Measurements from ENCODE around the gene POLR2C. TPM values are rescaled to one million over a fixed set of nuclear protein-coding genes. Genes with fewer than 3 reads are reported as not detected.

Gene POLR2C
- total and polyA plus RNA-seq, 4 donors = 60.6 to 81.8 (median 74.1) TPM

GRCh38 chr16:57507136-57508034 lies 44.9 kb downstream of the POLR2C start:
- 45% methylated on average over 12 of the region's 13 CpGs for WGBS (ENCODE audit: insufficient coverage)
- Histone ChIP-seq H3K9me3 (ENCODE audit: control insufficient read depth, insufficient read depth, low read length) (no peaks in the 10 kb centered on the region), H3K27me3 (ENCODE audit: control insufficient read depth, insufficient read depth, low read length) (no peaks in the 10 kb centered on the region), H3K4me1 (ENCODE audit: control insufficient read depth, insufficient read depth, low read length) (peaks cover 35% of the 10 kb centered on the region), H3K36me3 (ENCODE audit: control insufficient read depth, insufficient read depth, low read length) (peaks cover 3% of the 10 kb centered on the region), H3K27ac (ENCODE audit: low read depth, low read length) (no peak overlapping the region), H3K4me3 (ENCODE audit: low read depth, low read length) (no peak overlapping the region)
- peak in 2 of 6 donors; percentile 32 to 54 for DNase-seq (ENCODE audit: low read depth in 4 of 6, low spot score in 6 of 6)

GRCh38 chr16:57508035-57508425 lies 45.6 kb downstream of the POLR2C start:
- Histone ChIP-seq H3K9me3 (ENCODE audit: control insufficient read depth, insufficient read depth, low read length) (no peaks in the 10 kb centered on the region), H3K27ac (ENCODE audit: low read depth, low read length) (no peak overlapping the region), H3K4me1 (ENCODE audit: control insufficient read depth, insufficient read depth, low read length) (peaks cover 35% of the 10 kb centered on the region), H3K36me3 (ENCODE audit: control insufficient read depth, insufficient read depth, low read length) (peaks cover 7% of the 10 kb centered on the region), H3K27me3 (ENCODE audit: control insufficient read depth, insufficient read depth, low read length) (no peaks in the 10 kb centered on the region), H3K4me3 (ENCODE audit: low read depth, low read length) (no peak overlapping the region)
- DNase-seq (ENCODE audit: low read depth in 4 of 6, low spot score in 6 of 6) = no peak
- WGBS (ENCODE audit: insufficient coverage) = 50% methylated on average over 1 of the region's 3 CpGs

GRCh38 chr16:57509231-57509923 lies 46.9 kb downstream of the POLR2C start:
- no peaks in the 10 kb centered on the region for H3K9me3 ChIP-seq (ENCODE audit: control insufficient read depth, insufficient read depth, low read length)
- H3K4me3 ChIP-seq (ENCODE audit: low read depth, low read length) = no peak overlapping the region
- no peak overlapping the region for H3K27ac ChIP-seq (ENCODE audit: low read depth, low read length)
- DNase-seq (ENCODE audit: low read depth in 4 of 6, low spot score in 6 of 6) = no peak
- H3K4me1 ChIP-seq (ENCODE audit: control insufficient read depth, insufficient read depth, low read length) = peaks cover 30% of the 10 kb centered on the region
- no peaks in the 10 kb centered on the region for H3K27me3 ChIP-seq (ENCODE audit: control insufficient read depth, insufficient read depth, low read length)
- peaks cover 7% of the 10 kb centered on the region for H3K36me3 ChIP-seq (ENCODE audit: control insufficient read depth, insufficient read depth, low read length)
- WGBS (ENCODE audit: insufficient coverage) = 64% methylated on average over 8 of the region's 12 CpGs

DNA sequence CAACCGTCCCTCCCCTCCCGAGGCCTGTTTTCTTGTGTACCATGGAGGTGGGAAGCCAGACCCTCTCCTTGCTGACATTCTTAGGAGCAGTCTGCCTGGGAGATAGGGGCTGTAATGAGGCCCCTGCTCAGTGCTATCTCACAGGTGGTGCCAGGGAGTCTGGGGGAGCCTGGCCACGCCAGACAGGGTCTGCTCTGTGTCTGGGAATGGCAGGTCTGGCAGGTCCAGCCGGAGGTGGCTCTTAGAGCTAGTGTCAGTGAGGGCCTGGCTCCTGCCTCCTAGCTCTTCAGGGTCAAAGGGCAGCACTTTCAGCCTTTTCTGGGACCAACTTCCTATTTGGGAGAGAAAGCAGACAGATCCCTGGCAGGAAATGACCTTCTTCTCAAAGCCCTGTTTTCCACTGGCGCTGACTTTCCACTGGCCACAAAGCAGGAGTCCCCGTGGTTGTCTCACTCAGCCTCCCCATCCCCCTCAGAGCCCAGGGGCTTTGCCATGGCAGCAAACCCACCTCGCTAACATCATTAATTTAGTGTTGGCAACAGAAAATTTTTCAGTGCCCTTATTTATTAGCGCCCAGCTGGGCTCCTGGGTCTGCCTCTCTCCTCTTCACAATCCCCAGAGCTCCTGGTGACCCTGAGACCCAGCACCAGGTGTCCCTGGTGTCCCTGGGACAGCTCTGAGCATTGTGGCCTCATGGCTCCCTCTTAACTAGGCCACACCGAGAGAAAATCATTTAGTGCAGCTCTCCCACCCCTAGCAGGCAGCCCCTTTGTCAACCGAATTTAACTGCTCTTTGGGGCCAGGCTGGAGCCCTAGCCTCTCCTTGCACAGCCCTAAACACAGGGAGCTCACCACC lies 47.8 kb downstream of the POLR2C start:
- Histone ChIP-seq H3K4me3 (ENCODE audit: low read depth, low read length) (no peak overlapping the region), H3K9me3 (ENCODE audit: control insufficient read depth, insufficient read depth, low read length) (no peaks in the 10 kb centered on the region), H3K36me3 (ENCODE audit: control insufficient read depth, insufficient read depth, low read length) (peaks cover 15% of the 10 kb centered on the region), H3K4me1 (ENCODE audit: control insufficient read depth, insufficient read depth, low read length) (peaks cover 32% of the 10 kb centered on the region), H3K27me3 (ENCODE audit: control insufficient read depth, insufficient read depth, low read length) (no peaks in the 10 kb centered on the region), H3K27ac (ENCODE audit: low read depth, low read length) (no peak overlapping the region)
- no peak for DNase-seq (ENCODE audit: low read depth in 4 of 6, low spot score in 6 of 6)
- 39% methylated on average over 7 of the region's 10 CpGs for WGBS (ENCODE audit: insufficient coverage)

- peaks cover 24% of the 10 kb centered on the region for H3K36me3 ChIP-seq (ENCODE audit: control insufficient read depth, insufficient read depth, low read length)
These were observed 50.0 kb downstream of the POLR2C start for GRCh38 chr16:57512296-57513001.

DNA sequence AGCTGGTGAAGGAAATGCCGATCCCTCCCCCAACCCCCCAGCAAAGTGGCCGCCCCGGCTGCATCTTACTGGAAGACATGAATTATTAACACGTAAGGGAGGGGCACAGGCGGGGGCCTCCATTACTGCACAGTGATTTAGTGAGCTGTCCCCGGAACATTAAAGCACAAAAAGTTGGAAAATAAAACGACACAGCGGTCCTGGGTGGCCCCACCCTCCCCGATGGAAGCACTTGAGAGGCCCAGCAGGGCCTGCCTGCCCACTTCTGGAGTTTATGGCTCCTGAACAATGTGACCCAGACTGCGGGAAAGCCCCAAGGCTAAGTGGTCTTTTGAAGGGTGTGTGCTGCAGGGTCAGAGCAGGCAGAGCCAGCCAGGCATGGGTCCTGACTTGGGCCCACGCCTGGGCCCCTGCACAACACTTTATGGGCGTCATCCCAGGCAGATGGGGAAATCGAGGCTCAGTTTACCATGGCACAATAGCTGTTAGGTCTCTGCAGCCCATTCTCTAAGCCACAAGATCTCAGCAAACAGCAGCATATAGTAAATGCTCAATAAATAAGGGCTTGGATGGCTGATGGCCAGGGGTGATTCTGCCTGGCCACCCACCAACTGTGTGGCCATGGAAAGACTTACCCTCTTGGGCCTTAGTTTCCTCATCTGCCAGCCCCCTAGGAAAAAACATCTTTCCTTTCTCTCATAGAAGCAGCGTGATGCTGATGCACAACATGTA lies 51.1 kb downstream of the POLR2C start:
- no peaks in the 10 kb centered on the region for H3K9me3 ChIP-seq (ENCODE audit: control insufficient read depth, insufficient read depth, low read length)
- no peak for DNase-seq (ENCODE audit: low read depth in 4 of 6, low spot score in 6 of 6)
- H3K36me3 ChIP-seq (ENCODE audit: control insufficient read depth, insufficient read depth, low read length) = peaks cover 32% of the 10 kb centered on the region
- 27% methylated on average over 10 of the region's 14 CpGs for WGBS (ENCODE audit: insufficient coverage)
- no peak overlapping the region for H3K27ac ChIP-seq (ENCODE audit: low read depth, low read length)
- no peaks in the 10 kb centered on the region for H3K27me3 ChIP-seq (ENCODE audit: control insufficient read depth, insufficient read depth, low read length)
- no peak overlapping the region for H3K4me3 ChIP-seq (ENCODE audit: low read depth, low read length)
- peaks cover 18% of the 10 kb centered on the region for H3K4me1 ChIP-seq (ENCODE audit: control insufficient read depth, insufficient read depth, low read length)

More at GRCh38 chr16:57512296-57513001, 50.0 kb downstream of the POLR2C start:
- Histone ChIP-seq H3K4me1 (ENCODE audit: control insufficient read depth, insufficient read depth, low read length) (peaks cover 29% of the 10 kb centered on the region), H3K27me3 (ENCODE audit: control insufficient read depth, insufficient read depth, low read length) (no peaks in the 10 kb centered on the region), H3K27ac (ENCODE audit: low read depth, low read length) (no peak overlapping the region), H3K4me3 (ENCODE audit: low read depth, low read length) (no peak overlapping the region), H3K9me3 (ENCODE audit: control insufficient read depth, insufficient read depth, low read length) (no peaks in the 10 kb centered on the region)
- no peak for DNase-seq (ENCODE audit: low read depth in 4 of 6, low spot score in 6 of 6)
- 93% methylated on average over 13 of the region's 23 CpGs for WGBS (ENCODE audit: insufficient coverage)

- H3K27ac ChIP-seq (ENCODE audit: low read depth, low read length) = no peak overlapping the region
- peaks cover 15% of the 10 kb centered on the region for H3K4me1 ChIP-seq (ENCODE audit: control insufficient read depth, insufficient read depth, low read length)
- H3K27me3 ChIP-seq (ENCODE audit: control insufficient read depth, insufficient read depth, low read length) = no peaks in the 10 kb centered on the region
- WGBS (ENCODE audit: insufficient coverage) = 100% methylated on average over 4 of the region's 4 CpGs
- no peak for DNase-seq (ENCODE audit: low read depth in 4 of 6, low spot score in 6 of 6)
- no peaks in the 10 kb centered on the region for H3K9me3 ChIP-seq (ENCODE audit: control insufficient read depth, insufficient read depth, low read length)
- peaks cover 34% of the 10 kb centered on the region for H3K36me3 ChIP-seq (ENCODE audit: control insufficient read depth, insufficient read depth, low read length)
- no peak overlapping the region for H3K4me3 ChIP-seq (ENCODE audit: low read depth, low read length)
These were observed 51.9 kb downstream of the POLR2C start for GRCh38 chr16:57514371-57514770.

GRCh38 chr16:57514791-57515600 lies 52.5 kb downstream of the POLR2C start:
- no peak for DNase-seq (ENCODE audit: low read depth in 4 of 6, low spot score in 6 of 6)
- no peak overlapping the region for H3K4me3 ChIP-seq (ENCODE audit: low read depth, low read length)
- no peaks in the 10 kb centered on the region for H3K27me3 ChIP-seq (ENCODE audit: control insufficient read depth, insufficient read depth, low read length)
- H3K4me1 ChIP-seq (ENCODE audit: control insufficient read depth, insufficient read depth, low read length) = peaks cover 12% of the 10 kb centered on the region
- H3K36me3 ChIP-seq (ENCODE audit: control insufficient read depth, insufficient read depth, low read length) = peaks cover 35% of the 10 kb centered on the region
- no peak overlapping the region for H3K27ac ChIP-seq (ENCODE audit: low read depth, low read length)
- 91% methylated on average over 23 of the region's 23 CpGs for WGBS (ENCODE audit: insufficient coverage)
- no peaks in the 10 kb centered on the region for H3K9me3 ChIP-seq (ENCODE audit: control insufficient read depth, insufficient read depth, low read length)
